T-cell (primary cell): ENCODE measurements around the gene MYLK4. TPM values are rescaled to one million over a fixed set of nuclear protein-coding genes. Genes with fewer than 3 reads are reported as not detected.

Source experiments
- ATAC-seq, 4 experiments: fragments of 200-7000 bp in 3 of 4; fragments of 150-1000 bp in 1 of 4; cut with Tn5 transposase; replicated peaks in 1 of 4; 1 replicate in 3 of 4; 2 replicates in 1 of 4; pipeline ENCODE4 v1.10.0; 2021; ENCODE audit warnings: moderate library complexity in 3 of 4, mild to moderate bottlenecking in 2 of 4, moderate number of reproducible peaks in 1 of 4
- CTCF ChIA-PET, 2 donors: fragments of 300-600 bp; sonication (Branson Sonifier 250); formaldehyde crosslinking; loops; one replicate each; lab custom pipeline; 2022; ENCODE audit warnings: antibody characterized with exemption in 2 of 2; lab: Charles Lee
- POLR2A ChIA-PET, 2 donors: fragments of 300-600 bp; sonication (Branson Sonifier 250); formaldehyde crosslinking; loops; one replicate each; lab custom pipeline; 2022; ENCODE audit warnings: antibody characterized with exemption in 2 of 2; lab: Charles Lee
- DNase-seq, 35 experiments: peaks; one replicate each; pipeline versions ENCODE4 v3.0.0 to v3.0.0-alpha.2; 2013 to 2023
- H3K27ac ChIP-seq: one replicate; pipeline ENCODE4 v1.5.1; 2013; ENCODE audit warnings: low read length
- H3K27me3 ChIP-seq, 2 experiments: replicated peaks in 1 of 2; 1 replicate in 1 of 2; 2 replicates in 1 of 2; pipeline versions ENCODE4 v1.6.1 to v1.7.0; 2013; ENCODE audit warnings: low read length in 1 of 2, mixed read lengths in 1 of 2; ENCODE audit not compliant: control insufficient read depth in 2 of 2, insufficient read depth in 2 of 2; ENCODE audit errors: extremely low read depth in 1 of 2
- H3K36me3 ChIP-seq, 2 donors: 1 replicate in 1 of 2; 2 replicates in 1 of 2; pipeline versions ENCODE4 v1.6.1 to v1.7.0; 2013; ENCODE audit warnings: low read length in 1 of 2; ENCODE audit not compliant: control insufficient read depth in 2 of 2, insufficient read depth in 1 of 2; ENCODE audit errors: extremely low read depth in 1 of 2
- H3K4me1 ChIP-seq, 2 experiments: 1 replicate in 1 of 2; 2 replicates in 1 of 2; pipeline versions ENCODE4 v1.6.1 to v1.7.0; 2013; ENCODE audit warnings: low read length in 2 of 2, mixed read lengths in 1 of 2; ENCODE audit not compliant: insufficient read depth in 2 of 2, control insufficient read depth in 1 of 2; ENCODE audit errors: extremely low read depth in 1 of 2
- H3K4me3 ChIP-seq, 2 donors: 1 replicate in 1 of 2; 2 replicates in 1 of 2; pipeline versions ENCODE4 v1.5.1 to v1.7.0; 2013; ENCODE audit warnings: mild to moderate bottlenecking in 2 of 2, low read length in 1 of 2, moderate library complexity in 1 of 2; ENCODE audit not compliant: control insufficient read depth in 1 of 2; ENCODE audit errors: extremely low read depth in 1 of 2
- H3K9me3 ChIP-seq: 2 replicates; pipeline ENCODE4 v1.7.0; 2013
- H3K27ac Mint-ChIP-seq, 2 donors: one replicate each; pipeline ENCODE4 v1.8.0; 2020 to 2021; ENCODE audit warnings: mild to moderate bottlenecking in 2 of 2, mixed read lengths in 2 of 2
- H3K27me3 Mint-ChIP-seq, 2 donors: one replicate each; pipeline ENCODE4 v1.8.0; 2021 to 2022; ENCODE audit warnings: mixed read lengths in 2 of 2
- H3K36me3 Mint-ChIP-seq: one replicate; pipeline ENCODE4 v1.8.0; 2021; ENCODE audit warnings: mixed read lengths
- H3K4me1 Mint-ChIP-seq, 3 donors: one replicate each; pipeline ENCODE4 v1.8.0; 2020 to 2022; ENCODE audit warnings: mixed read lengths in 3 of 3, mild to moderate bottlenecking in 1 of 3
- H3K4me3 Mint-ChIP-seq, 3 donors: one replicate each; pipeline ENCODE4 v1.8.0; 2020 to 2022; ENCODE audit warnings: mild to moderate bottlenecking in 3 of 3, mixed read lengths in 3 of 3, moderate library complexity in 3 of 3
- H3K9me3 Mint-ChIP-seq, 3 donors: one replicate each; pipeline ENCODE4 v1.8.0; 2020 to 2022; ENCODE audit warnings: mixed read lengths in 3 of 3
- WGBS: methylation state at CpG from one replicate; pipeline ENCODE4 v1.1.5; 2013; ENCODE audit warnings: missing lambda C conversion rate; ENCODE audit not compliant: insufficient coverage; 5-methylcytosine and 5-hydroxymethylcytosine counted together
- total RNA-seq, 35 experiments: library from RNA in 6 of 35; stranded (reverse) in 6 of 35; fragments of 120-200 nt in 1 of 35; gene quantifications; one replicate each; pipeline versions ENCODE4 v1.2.1 to v1.2.4 and lab custom pipeline; 2013 to 2026

Gene MYLK4
- total RNA-seq, 5 donors from 2014 or later (not counting 1 experiment from before 2014, with no cell fraction given): 0.58 to 1.4 (median 1.0) TPM

DNA sequence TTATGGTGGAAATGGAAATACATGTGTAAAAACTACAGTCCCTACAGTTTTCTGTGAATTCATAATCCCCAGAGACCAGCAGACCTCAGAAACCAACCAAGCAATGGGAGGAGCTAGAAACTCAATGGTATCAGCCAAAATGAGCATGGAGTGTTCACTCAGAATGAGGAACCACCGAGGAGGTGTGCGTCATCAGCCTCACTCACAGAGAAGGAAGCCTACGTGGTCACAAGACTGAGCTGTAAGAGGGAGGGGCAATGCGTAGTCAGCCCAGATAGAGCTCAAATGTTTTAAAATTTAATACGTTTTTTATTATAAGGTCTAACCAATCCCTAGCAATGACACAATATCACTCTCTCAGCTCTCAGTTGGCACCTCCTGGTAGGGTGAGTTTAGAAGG, 17.4 kb downstream of the MYLK4 start:
- H3K27me3 ChIP-seq: peaks cover 0 to 29% of the 10 kb centered on the region in 2 experiments
- no peaks in the 10 kb centered on the region for H3K4me1 ChIP-seq
- CTCF ChIA-PET: interaction anchor here in 1 of 2 donors (0.9 kb wide), 1 partner anchor 17 kb away, joined by 4 read pairs; no protein-coding TSS in a partner anchor
- H3K4me3 Mint-ChIP-seq: no peak overlapping the region
- DNase-seq (peak in 25 of 35 experiments; percentile 2 to 69 (median 15)), ATAC-seq (peak in 2 of 4 experiments; percentile 48 to 64)
- 50% methylated on average over 2 of the region's 5 CpGs for WGBS
- H3K4me3 ChIP-seq: no peak overlapping the region
- POLR2A ChIA-PET: no interaction called here
- H3K27ac ChIP-seq: no peak overlapping the region
- H3K27me3 Mint-ChIP-seq: peaks cover 0 to 14% of the 10 kb centered on the region in 2 donors
- no peaks in the 10 kb centered on the region for H3K36me3 Mint-ChIP-seq
- no peaks in the 10 kb centered on the region for H3K9me3 Mint-ChIP-seq
- H3K36me3 ChIP-seq: peaks cover 0 to 3% of the 10 kb centered on the region in 2 donors
- peaks cover 2 to 3% (median 2%) of the 10 kb centered on the region in 3 donors for H3K4me1 Mint-ChIP-seq
- H3K9me3 ChIP-seq: no peaks in the 10 kb centered on the region
- no peak overlapping the region for H3K27ac Mint-ChIP-seq

DNA sequence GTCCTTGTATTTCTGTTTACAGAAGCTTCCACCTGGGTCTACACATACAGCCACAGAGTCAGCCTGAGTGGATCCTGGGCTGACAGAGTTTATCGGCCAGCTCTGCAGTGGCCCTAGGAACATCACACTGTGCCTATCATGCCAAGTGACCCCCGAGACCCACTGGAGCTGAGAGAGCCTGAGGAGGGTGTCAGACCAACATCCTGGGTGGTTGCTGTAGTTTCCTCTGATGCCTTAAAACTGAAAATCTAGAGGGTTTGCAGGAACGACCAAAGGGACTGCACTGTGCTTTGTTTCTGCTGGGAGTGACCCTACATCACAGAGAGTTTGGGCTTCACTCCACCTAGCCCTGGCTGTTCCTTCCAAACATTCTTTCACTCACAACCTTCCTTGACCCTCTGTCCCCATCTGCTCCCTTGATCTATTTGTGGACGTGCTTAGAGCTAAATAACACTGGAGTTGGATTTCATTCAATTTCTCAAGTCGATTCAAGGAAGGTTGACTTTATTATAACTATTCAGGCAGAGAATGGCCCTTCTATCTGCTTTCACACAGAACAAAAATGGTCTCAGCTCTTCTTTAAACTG, 18.1 kb downstream of the MYLK4 start:
- CTCF ChIA-PET: no interaction called here
- DNase-seq (no peak), ATAC-seq (no peak)
- no peaks in the 10 kb centered on the region for H3K9me3 Mint-ChIP-seq
- Histone ChIP-seq H3K36me3 (peaks cover 0 to 3% of the 10 kb centered on the region in 2 donors), H3K27me3 (peaks cover 0 to 29% of the 10 kb centered on the region in 2 experiments), H3K9me3 (no peaks in the 10 kb centered on the region), H3K4me3 (no peak overlapping the region), H3K4me1 (no peaks in the 10 kb centered on the region), H3K27ac (no peak overlapping the region)
- H3K27me3 Mint-ChIP-seq: peaks cover 0 to 14% of the 10 kb centered on the region in 2 donors
- 81% methylated on average over 2 of the region's 5 CpGs for WGBS
- H3K36me3 Mint-ChIP-seq: no peaks in the 10 kb centered on the region
- no peak overlapping the region for H3K4me3 Mint-ChIP-seq
- POLR2A ChIA-PET: interaction anchor here in 1 of 2 donors (0.8 kb wide), 1 partner anchor 9 kb away, joined by 3 read pairs; no protein-coding TSS in a partner anchor
- H3K27ac Mint-ChIP-seq: no peak overlapping the region
- H3K4me1 Mint-ChIP-seq: peaks cover 0 to 2% (median 0%) of the 10 kb centered on the region in 3 donors

GRCh38 chr6:2731281-2731909, 19.3 kb downstream of the MYLK4 start:
- Mint-ChIP-seq H3K27ac (no peak overlapping the region), H3K4me1 (peaks cover 0 to 2% (median 0%) of the 10 kb centered on the region in 3 donors), H3K4me3 (no peak overlapping the region), H3K27me3 (peaks cover 0 to 12% of the 10 kb centered on the region in 2 donors), H3K9me3 (no peaks in the 10 kb centered on the region), H3K36me3 (no peaks in the 10 kb centered on the region)
- POLR2A ChIA-PET: no interaction called here
- H3K4me1 ChIP-seq: no peaks in the 10 kb centered on the region
- H3K4me3 ChIP-seq: no peak overlapping the region
- CTCF ChIA-PET: interaction anchor here in 1 of 2 donors (0.6 kb wide), 1 partner anchor 96 kb away, joined by 3 read pairs; no protein-coding TSS in a partner anchor
- ATAC-seq: no peak
- WGBS: 91% methylated on average over 1 of the region's 5 CpGs
- DNase-seq: no peak
- H3K36me3 ChIP-seq: peaks cover 0 to 3% of the 10 kb centered on the region in 2 donors
- H3K27ac ChIP-seq: no peak overlapping the region
- H3K9me3 ChIP-seq: no peaks in the 10 kb centered on the region
- peaks cover 0 to 29% of the 10 kb centered on the region in 2 experiments for H3K27me3 ChIP-seq

- ChIA-PET CTCF (no interaction called here), POLR2A (no interaction called here)
- no peak overlapping the region for H3K4me3 ChIP-seq
- H3K4me1 ChIP-seq: no peaks in the 10 kb centered on the region
- H3K4me1 Mint-ChIP-seq: peaks cover 0 to 2% (median 0%) of the 10 kb centered on the region in 3 donors
- no peaks in the 10 kb centered on the region for H3K9me3 ChIP-seq
- H3K27ac Mint-ChIP-seq: no peak overlapping the region
- ATAC-seq (no peak), DNase-seq (no peak)
- H3K36me3 Mint-ChIP-seq: no peaks in the 10 kb centered on the region
- no peak overlapping the region for H3K27ac ChIP-seq
- peaks cover 0 to 12% of the 10 kb centered on the region in 2 donors for H3K27me3 Mint-ChIP-seq
- no peaks in the 10 kb centered on the region for H3K9me3 Mint-ChIP-seq
- no peak overlapping the region for H3K4me3 Mint-ChIP-seq
- H3K36me3 ChIP-seq: peaks cover 0 to 3% of the 10 kb centered on the region in 2 donors
- H3K27me3 ChIP-seq: peaks cover 0 to 29% of the 10 kb centered on the region in 2 experiments
- WGBS: 66% methylated on average over 3 of the region's 9 CpGs
These were observed 20.2 kb downstream of the MYLK4 start for GRCh38 chr6:2730353-2731107.

GRCh38 chr6:2729921-2730320, 20.8 kb downstream of the MYLK4 start:
- Histone ChIP-seq H3K4me3 (no peak overlapping the region), H3K9me3 (no peaks in the 10 kb centered on the region), H3K4me1 (no peaks in the 10 kb centered on the region), H3K36me3 (peaks cover 0 to 3% of the 10 kb centered on the region in 2 donors), H3K27me3 (peaks cover 0 to 29% of the 10 kb centered on the region in 2 experiments), H3K27ac (no peak overlapping the region)
- ChIA-PET POLR2A (no interaction called here), CTCF (no interaction called here)
- 93% methylated on average over 3 of the region's 10 CpGs for WGBS
- Mint-ChIP-seq H3K9me3 (no peaks in the 10 kb centered on the region), H3K36me3 (no peaks in the 10 kb centered on the region), H3K4me3 (no peak overlapping the region), H3K4me1 (peaks cover 0 to 2% (median 0%) of the 10 kb centered on the region in 3 donors), H3K27ac (no peak overlapping the region), H3K27me3 (peaks cover 0 to 12% of the 10 kb centered on the region in 2 donors)
- DNase-seq (no peak), ATAC-seq (no peak)

GRCh38 chr6:2725999-2726567, 24.6 kb downstream of the MYLK4 start:
- ChIA-PET POLR2A (no interaction called here), CTCF (no interaction called here)
- Histone ChIP-seq H3K9me3 (no peaks in the 10 kb centered on the region), H3K4me1 (no peaks in the 10 kb centered on the region), H3K27me3 (peaks cover 0 to 17% of the 10 kb centered on the region in 2 experiments), H3K27ac (no peak overlapping the region), H3K36me3 (no peaks in the 10 kb centered on the region), H3K4me3 (no peak overlapping the region)
- Mint-ChIP-seq H3K4me1 (no peaks in the 10 kb centered on the region), H3K9me3 (peaks cover 0 to 13% (median 10%) of the 10 kb centered on the region in 3 donors), H3K36me3 (peaks cover 5% of the 10 kb centered on the region), H3K27me3 (peaks cover 0 to 11% of the 10 kb centered on the region in 2 donors), H3K27ac (no peak overlapping the region), H3K4me3 (no peak overlapping the region)
- peak in 1 of 35 experiments; percentile 7 for DNase-seq
- 44% methylated on average over 3 of the region's 8 CpGs for WGBS
- ATAC-seq: no peak
